HG03575 (cell line): ENCODE data around the gene SLC6A8.
"Not testable (repeated sequence)": the region's sequence is repeated elsewhere in the genome, so short reads cannot be mapped to it uniquely, and the experiment has no call there.

Experiments used
- ATAC-seq: cut with Tn5 transposase; IDR thresholded peaks from one replicate; pipeline ENCODE4 v1.9.1; 2021; ENCODE audit not compliant: unreplicated experiment, insufficient number of reproducible peaks, low FRiP score; ENCODE audit errors: extremely low read depth

The SLC6A8 gene

DNA sequence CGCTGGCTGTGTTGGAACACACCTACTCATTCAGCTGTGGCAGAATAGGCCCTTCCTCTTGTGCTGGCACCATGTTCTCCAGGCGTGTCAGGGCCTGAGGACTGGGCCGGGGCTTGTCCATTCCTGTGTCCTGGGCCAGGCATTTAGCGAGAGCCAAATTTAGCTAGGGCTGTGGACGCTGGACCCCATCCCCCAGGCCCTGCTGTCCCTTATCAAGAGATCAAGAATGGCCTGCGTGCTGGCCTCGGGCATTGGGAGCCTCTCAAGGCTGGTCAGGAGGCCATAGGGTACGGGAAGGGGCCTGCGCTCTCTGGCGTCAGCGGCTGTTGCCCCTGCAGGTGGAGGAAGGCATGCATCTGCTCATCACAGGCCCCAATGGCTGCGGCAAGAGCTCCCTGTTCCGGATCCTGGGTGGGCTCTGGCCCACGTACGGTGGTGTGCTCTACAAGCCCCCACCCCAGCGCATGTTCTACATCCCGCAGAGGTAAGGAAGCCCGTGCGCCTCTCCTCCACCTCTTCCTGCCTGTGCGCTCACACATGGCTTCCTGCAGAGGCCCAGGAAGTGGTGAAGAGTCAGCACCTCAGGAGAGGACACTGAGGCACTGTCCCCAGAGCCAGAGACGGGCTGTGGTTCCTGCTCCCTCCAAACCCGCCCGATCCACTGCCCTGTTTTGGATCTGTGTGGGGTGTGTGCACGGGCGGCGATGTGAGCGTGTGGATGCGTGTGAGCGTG, 52.2 kb downstream of the SLC6A8 start:
- no peak for ATAC-seq

DNA sequence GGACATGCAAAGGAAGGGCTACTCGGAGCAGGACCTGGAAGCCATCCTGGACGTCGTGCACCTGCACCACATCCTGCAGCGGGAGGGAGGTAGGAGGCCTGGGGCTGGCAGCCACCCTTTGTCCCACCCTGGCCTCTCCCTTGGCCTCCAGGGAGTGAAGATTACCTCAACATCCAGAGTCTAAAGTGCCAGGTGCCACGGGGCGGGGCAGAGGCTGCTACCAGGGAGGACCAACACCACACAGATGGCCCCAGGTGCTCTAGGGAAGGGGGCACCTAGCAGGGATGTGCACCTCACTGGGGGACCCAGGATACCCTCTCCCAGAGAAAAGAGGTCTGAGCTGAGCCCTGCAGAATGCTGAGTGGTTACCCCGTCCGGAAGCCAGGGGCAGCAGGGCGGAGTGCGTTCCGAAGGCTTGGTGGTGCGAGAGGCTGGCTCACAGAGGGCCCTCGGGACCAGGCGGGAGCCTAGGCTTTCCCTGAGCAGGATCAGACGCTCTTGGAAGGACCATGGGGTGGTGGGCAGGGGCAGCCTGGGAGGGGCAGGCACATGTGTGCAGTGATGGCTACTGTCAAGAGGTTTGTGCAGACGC, 53.0 kb downstream of the SLC6A8 start:
- no peak for ATAC-seq

DNA sequence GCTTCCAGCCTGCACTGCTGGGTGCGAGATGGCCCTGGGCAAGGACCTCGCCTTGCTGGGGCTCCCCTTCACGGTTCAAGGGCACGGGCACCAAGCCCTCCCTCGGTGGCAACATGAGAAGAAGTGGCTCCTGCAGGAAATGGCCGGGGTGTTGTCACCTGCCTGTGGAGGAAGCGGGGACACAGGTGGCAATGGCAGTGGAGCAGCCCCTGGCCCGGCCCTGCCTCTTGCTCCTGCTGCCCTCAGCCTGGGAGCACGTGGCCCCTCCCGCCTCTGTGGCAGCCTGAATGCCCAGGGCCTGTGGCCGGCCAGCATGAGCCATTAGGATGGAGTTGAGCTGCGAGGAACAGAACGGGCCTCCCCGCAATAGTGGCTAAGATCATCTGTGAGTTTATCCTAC, 53.7 kb downstream of the SLC6A8 start:
- no peak for ATAC-seq

DNA sequence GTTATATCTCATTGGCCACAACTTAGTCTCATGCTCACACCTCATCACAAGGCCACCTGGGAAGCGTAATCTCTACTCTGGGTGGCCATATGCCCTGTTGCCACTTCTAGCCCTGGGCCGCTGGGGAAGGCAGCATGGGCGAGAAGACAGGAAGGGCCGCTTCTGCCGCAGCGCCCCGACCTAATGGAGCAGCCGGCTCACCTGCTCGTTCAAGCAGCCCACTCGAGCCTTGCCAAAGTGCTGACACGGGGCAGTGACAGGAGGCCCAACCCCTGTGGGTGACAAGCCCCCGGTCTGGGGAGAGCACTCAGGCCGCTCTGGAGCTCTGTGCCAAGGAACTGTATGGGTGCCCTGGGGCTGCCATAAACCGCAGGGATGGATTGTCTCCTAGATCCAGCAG, 54.4 kb downstream of the SLC6A8 start:
- not testable (repeated sequence) for ATAC-seq

DNA sequence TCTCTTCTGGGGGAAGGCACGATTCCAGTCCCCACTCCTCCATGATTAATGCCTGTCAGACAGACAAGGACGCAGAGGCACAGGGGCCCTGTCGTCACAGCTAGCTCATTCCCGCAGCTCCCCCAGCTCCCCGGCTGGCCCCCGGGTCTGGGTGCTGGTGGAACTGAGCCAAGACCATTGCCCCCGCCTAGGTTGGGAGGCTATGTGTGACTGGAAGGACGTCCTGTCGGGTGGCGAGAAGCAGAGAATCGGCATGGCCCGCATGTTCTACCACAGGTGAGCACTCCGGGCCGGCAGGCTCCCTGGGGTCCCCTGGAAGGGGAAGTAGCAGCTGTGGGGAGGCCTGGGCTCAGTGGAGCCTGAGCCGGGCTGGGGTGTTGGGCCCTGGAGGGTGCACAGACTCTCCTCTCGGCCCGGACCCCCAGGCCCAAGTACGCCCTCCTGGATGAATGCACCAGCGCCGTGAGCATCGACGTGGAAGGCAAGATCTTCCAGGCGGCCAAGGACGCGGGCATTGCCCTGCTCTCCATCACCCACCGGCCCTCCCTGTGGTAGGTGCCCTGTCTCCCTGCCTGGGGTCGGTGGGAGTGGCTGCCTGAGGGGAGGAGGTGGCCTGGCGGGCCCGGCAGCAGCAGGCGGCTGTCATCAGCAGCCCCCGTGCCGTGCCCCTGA, 55.2 kb downstream of the SLC6A8 start:
- ATAC-seq: not testable (repeated sequence)

DNA sequence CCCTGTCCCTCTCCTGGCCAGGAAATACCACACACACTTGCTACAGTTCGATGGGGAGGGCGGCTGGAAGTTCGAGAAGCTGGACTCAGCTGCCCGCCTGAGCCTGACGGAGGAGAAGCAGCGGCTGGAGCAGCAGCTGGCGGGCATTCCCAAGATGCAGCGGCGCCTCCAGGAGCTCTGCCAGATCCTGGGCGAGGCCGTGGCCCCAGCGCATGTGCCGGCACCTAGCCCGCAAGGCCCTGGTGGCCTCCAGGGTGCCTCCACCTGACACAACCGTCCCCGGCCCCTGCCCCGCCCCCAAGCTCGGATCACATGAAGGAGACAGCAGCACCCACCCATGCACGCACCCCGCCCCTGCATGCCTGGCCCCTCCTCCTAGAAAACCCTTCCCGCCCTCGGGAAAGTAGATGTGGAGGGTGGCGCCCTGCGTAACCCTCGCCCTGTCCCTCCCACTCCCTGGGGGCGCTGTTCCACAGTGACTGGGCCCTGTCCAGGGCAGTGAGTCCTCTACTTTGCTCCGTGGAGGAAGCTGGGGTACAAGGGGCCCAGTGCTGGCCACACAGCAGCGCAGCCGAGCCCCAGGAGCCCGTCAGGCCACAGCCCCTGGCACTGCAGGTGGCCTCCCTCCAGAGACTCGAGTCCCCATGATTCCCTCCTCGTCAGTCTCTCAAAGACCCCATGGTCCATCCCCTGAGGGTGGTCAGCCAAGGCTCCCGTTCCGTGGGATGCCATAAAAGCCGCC, 55.9 kb downstream of the SLC6A8 start:
- ATAC-seq: not testable (repeated sequence)

DNA sequence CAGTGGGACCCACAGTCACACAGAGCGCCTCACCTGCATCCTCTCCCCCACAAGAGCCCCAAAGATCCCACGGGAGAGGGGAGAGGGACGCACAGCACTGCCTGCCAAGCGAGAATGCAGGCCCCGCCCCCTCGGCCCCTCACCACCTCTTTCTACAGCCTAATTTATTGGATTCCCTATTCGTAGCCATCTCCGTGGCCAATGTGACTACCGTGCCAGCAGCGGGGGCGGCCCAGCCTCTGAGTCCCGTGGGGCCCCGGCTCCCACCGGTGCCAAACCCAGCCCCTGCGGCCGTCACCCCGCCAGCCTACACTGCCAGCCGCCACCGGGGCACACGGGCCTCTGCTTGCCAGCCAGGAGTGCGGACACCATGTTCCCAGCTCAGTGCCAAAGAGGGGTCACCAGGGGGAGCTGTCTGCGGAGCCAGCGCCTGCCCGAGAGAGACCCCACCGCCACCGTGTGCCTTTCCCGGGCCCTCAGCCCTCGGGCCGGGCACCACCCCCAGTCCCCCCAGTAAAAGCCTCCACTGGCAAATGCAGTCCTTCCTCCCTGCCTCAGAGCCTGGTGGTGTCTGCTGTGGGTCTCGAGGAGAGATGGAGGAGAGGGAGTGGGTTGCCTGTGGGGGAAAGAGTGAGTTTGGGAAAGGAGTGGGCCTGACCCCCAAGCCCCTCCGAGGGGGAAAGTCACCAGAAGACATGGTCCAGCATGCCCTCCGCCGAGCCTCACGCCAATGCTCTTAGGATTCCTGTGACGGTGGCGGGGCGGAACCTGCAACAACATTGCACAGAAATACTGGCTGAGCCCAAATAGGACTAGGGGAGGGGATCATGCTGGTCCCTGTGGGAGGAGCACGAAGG, 56.7 kb downstream of the SLC6A8 start:
- no peak for ATAC-seq

DNA sequence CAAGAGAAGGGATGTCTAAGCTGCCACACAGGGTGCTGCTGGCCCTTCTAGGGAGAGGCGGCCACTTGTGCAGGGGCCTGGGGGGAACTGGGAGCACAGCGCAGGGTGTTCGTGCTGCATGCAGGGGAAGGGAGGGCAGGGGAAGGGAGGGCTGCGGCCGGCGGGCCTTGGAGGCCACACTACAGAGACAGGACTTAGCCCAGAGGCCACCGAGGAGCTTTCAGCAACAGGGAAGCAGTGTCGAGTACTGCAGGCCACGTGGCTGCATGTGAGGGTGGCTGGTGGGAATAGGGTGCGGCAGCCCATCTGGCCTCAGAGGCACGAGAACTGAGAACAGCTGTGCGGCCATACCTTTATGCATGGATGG, 57.3 kb downstream of the SLC6A8 start:
- not testable (repeated sequence) for ATAC-seq
